CD4-positive, alpha-beta T cell treated with Interleukin-6 at 100 ng/mL for 8 hours (primary cell): ENCODE measurements around the gene FURIN.
"Not testable (repeated sequence)": the region's sequence is repeated elsewhere in the genome, so short reads cannot be mapped to it uniquely, and the experiment has no call there.

ENCODE experiments used
- DNase-seq: peaks from one replicate; pipeline ENCODE4 v3.0.0-alpha.2; 2020; ENCODE audit warnings: mixed read lengths, low spot score

The FURIN gene

GRCh38 chr15:90870354-90871138 is 2.2 kb downstream of the FURIN start:
- no peak for DNase-seq

GRCh38 chr15:90871139-90871715 is 2.8 kb downstream of the FURIN start:
- no peak for DNase-seq

- DNase-seq = no peak
Measured at GRCh38 chr15:90871716-90872485, 3.5 kb downstream of the FURIN start.

GRCh38 chr15:90872486-90873184 is 4.2 kb downstream of the FURIN start:
- no peak for DNase-seq

- no peak for DNase-seq
Measured at GRCh38 chr15:90873488-90873997, 5.2 kb downstream of the FURIN start.

- no peak for DNase-seq
Measured at GRCh38 chr15:90873998-90874605, 5.7 kb downstream of the FURIN start.

- DNase-seq = not testable (repeated sequence)
Measured at GRCh38 chr15:90874986-90875385, 6.6 kb downstream of the FURIN start.

- DNase-seq = no peak
Measured at GRCh38 chr15:90875549-90875981, 7.2 kb downstream of the FURIN start.

- DNase-seq = no peak
Measured at GRCh38 chr15:90876046-90876445, 7.7 kb downstream of the FURIN start.

GRCh38 chr15:90876512-90877170 is 8.3 kb downstream of the FURIN start:
- no peak for DNase-seq

GRCh38 chr15:90877315-90877714 is 8.9 kb downstream of the FURIN start:
- no peak for DNase-seq

- DNase-seq = no peak
Measured at GRCh38 chr15:90877996-90878395, 9.6 kb downstream of the FURIN start.

GRCh38 chr15:90878660-90879059 is 10.3 kb downstream of the FURIN start:
- DNase-seq = no peak

GRCh38 chr15:90879730-90880366 is 11.5 kb downstream of the FURIN start:
- no peak for DNase-seq

- DNase-seq = no peak
Measured at GRCh38 chr15:90880381-90881145, 12.2 kb downstream of the FURIN start.

GRCh38 chr15:90881181-90881977 is 13.0 kb downstream of the FURIN start:
- DNase-seq = no peak

- no peak for DNase-seq
Measured at GRCh38 chr15:90881978-90882721, 13.8 kb downstream of the FURIN start.
